CD4-positive, alpha-beta T cell (primary cell): ENCODE measurements around the gene ZCCHC10. TPM values are rescaled to one million over a fixed set of nuclear protein-coding genes. Genes with fewer than 3 reads are reported as not detected.

Source experiments
- ATAC-seq: fragments of 200-7000 bp; cut with Tn5 transposase; one replicate; pipeline ENCODE4 v1.10.0; 2022; ENCODE audit warnings: mild to moderate bottlenecking; ENCODE audit not compliant: poor library complexity
- CTCF ChIA-PET: fragments of 350-600 bp; sonication (Branson Sonifier 250); formaldehyde crosslinking; loops from one replicate; lab custom pipeline; 2021; ENCODE audit warnings: antibody characterized with exemption, inconsistent platforms; lab: Charles Lee
- POLR2A ChIA-PET: fragments of 350-600 bp; sonication (Branson Sonifier 250); formaldehyde crosslinking; loops from one replicate; lab custom pipeline; 2021; ENCODE audit warnings: antibody characterized with exemption, inconsistent platforms; lab: Charles Lee
- DNase-seq, 14 experiments: peaks; one replicate each; pipeline ENCODE4 v3.0.0-alpha.2; 2013 to 2020; ENCODE audit warnings: mixed read lengths in 2 of 14
- H3K27ac ChIP-seq, 2 donors: one replicate each; pipeline versions ENCODE4 v1.5.1 to v1.7.0; 2013; ENCODE audit warnings: low read length in 2 of 2, low read depth in 1 of 2, mild to moderate bottlenecking in 1 of 2
- H3K27me3 ChIP-seq, 2 experiments: 1 replicate in 1 of 2; 2 replicates in 1 of 2; pipeline versions ENCODE4 v1.6.1 to v1.7.0; 2013; ENCODE audit warnings: low read length in 2 of 2, control low read depth in 1 of 2, mild to moderate bottlenecking in 1 of 2, moderate library complexity in 1 of 2; ENCODE audit not compliant: insufficient read depth in 2 of 2, control insufficient read depth in 1 of 2
- H3K36me3 ChIP-seq: one replicate; pipeline ENCODE4 v1.6.1; 2013; ENCODE audit warnings: low read length, control low read depth; ENCODE audit not compliant: insufficient read depth
- H3K4me1 ChIP-seq: one replicate; pipeline ENCODE4 v1.6.1; 2013; ENCODE audit warnings: low read length, control low read depth; ENCODE audit not compliant: insufficient read depth
- H3K4me3 ChIP-seq: one replicate; pipeline ENCODE4 v1.5.1; 2013; ENCODE audit warnings: mild to moderate bottlenecking, low read length, moderate library complexity
- H3K9me3 ChIP-seq, 2 experiments: 1 replicate in 1 of 2; 2 replicates in 1 of 2; pipeline versions ENCODE4 v1.6.1 to v1.7.0; 2013; ENCODE audit warnings: low read length in 2 of 2, mild to moderate bottlenecking in 2 of 2, control low read depth in 1 of 2, moderate library complexity in 1 of 2; ENCODE audit not compliant: control insufficient read depth in 1 of 2, insufficient read depth in 1 of 2
- H3K27ac Mint-ChIP-seq: one replicate; pipeline ENCODE4 v1.8.0; 2020; ENCODE audit warnings: mixed read lengths
- H3K27me3 Mint-ChIP-seq: one replicate; pipeline ENCODE4 v1.8.0; 2021; ENCODE audit warnings: mixed read lengths
- H3K36me3 Mint-ChIP-seq: one replicate; pipeline ENCODE4 v1.8.0; 2021; ENCODE audit warnings: low read depth, mixed read lengths
- H3K4me1 Mint-ChIP-seq: one replicate; pipeline ENCODE4 v1.8.0; 2021; ENCODE audit warnings: low read depth, mixed read lengths
- H3K4me3 Mint-ChIP-seq: one replicate; pipeline ENCODE4 v1.8.0; 2020; ENCODE audit warnings: mild to moderate bottlenecking, mixed read lengths
- H3K9me3 Mint-ChIP-seq: one replicate; pipeline ENCODE4 v1.8.0; 2020; ENCODE audit warnings: mixed read lengths
- intact Hi-C, 2 experiments: fragments of 100-400 bp; cut with DNase I in 1 of 2; cut with micrococcal nuclease in 1 of 2; formaldehyde crosslinking; loops; one replicate each; pipeline versions ENCODE4 v1.15.1 to v1.9.0; 2023 to 2025; cut with DNase I, micrococcal nuclease
- polyA plus RNA-seq, 2 donors: library from polyadenylated mRNA; unstranded; fragments of 120-200 nt; gene quantifications; one replicate each; pipeline ENCODE4 v1.2.1, GENCODE V29; 2013
- total RNA-seq, 174 experiments: library from RNA in 2 of 174; stranded (reverse) in 2 of 174; gene quantifications; one replicate each; pipeline ENCODE4 v1.2.3 and lab custom pipeline; 2021 to 2026
- TF ChIP-seq, protein P1 (sequence below): fragments of 200-600 bp; IDR thresholded peaks from one replicate; pipeline ENCODE4 v1.8.0; 2022; ENCODE audit warnings: antibody characterized with exemption, mild to moderate bottlenecking

Gene ZCCHC10
- 10 to 100 TPM; 17.7 to 20.1 TPM for total RNA-seq
- 19.0 TPM for polyA plus RNA-seq (2013, experiment 1 of 2)
- 22.2 TPM for polyA plus RNA-seq (2013, experiment 2 of 2)
- total RNA-seq (lab: John Stamatoyannopoulos, UW): 13.7 to 45.7 (median 27.7) reads per million in 172 experiments

DNA sequence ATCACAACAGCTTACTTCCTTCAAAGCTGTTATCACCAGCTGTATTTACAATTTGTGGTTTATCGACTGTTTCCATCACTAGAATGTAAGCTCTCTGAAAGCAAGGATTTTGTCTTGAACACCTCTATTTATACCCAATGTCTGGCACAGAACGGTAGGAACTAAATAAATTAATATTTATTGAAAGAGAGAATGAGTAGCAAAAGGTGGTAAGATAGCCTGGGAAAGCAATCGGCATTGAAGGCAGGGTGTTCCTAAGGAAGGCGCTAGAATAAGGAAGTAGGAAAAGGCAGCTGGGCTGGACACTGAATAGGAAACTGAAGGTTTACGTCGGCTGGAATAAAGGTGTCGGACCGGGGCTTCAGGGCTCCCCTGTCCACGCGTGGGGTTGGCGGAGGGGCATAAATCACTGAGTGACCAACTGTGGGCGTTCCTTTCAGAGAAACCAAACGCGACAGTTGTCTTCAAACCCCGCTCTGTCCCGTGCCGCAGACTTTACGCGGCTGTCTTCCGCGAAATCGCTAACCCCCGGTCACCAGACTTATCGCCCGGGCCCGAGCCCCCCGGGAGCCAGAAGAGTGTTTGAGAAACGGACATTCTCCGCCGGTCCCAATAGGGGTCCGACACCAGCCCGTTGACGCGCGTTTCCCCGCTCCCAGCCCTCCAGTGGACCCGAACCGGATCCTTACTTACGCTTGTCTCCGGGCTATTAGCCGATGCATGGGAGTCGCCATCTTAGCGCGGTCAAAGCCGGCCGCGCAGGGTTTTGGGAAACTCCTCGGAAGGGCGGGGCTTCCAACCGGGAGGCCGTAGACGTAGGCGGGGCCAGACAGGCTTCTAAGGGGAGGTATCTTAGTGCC lies at the start of gene ZCCHC10:
TSS of gene ZCCHC10 (minus strand) at position 746 of the 860 bp plus-strand sequence. CDS start at position 734, 12 bp downstream.
- TF ChIP-seq, protein P1, sequence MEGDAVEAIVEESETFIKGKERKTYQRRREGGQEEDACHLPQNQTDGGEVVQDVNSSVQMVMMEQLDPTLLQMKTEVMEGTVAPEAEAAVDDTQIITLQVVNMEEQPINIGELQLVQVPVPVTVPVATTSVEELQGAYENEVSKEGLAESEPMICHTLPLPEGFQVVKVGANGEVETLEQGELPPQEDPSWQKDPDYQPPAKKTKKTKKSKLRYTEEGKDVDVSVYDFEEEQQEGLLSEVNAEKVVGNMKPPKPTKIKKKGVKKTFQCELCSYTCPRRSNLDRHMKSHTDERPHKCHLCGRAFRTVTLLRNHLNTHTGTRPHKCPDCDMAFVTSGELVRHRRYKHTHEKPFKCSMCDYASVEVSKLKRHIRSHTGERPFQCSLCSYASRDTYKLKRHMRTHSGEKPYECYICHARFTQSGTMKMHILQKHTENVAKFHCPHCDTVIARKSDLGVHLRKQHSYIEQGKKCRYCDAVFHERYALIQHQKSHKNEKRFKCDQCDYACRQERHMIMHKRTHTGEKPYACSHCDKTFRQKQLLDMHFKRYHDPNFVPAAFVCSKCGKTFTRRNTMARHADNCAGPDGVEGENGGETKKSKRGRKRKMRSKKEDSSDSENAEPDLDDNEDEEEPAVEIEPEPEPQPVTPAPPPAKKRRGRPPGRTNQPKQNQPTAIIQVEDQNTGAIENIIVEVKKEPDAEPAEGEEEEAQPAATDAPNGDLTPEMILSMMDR: no peak
- Mint-ChIP-seq H3K9me3 (no peaks in the 10 kb centered on the region), H3K4me3 (peak within 1 kb of the TSS; percentile 97), H3K4me1 (peaks cover 21% of the 10 kb centered on the region), H3K36me3 (peaks cover 31% of the 10 kb centered on the region), H3K27ac (peak within 1 kb of the TSS; percentile 92), H3K27me3 (no peaks in the 10 kb centered on the region)
- peak within 1 kb of the TSS; percentile 90 for H3K4me3 ChIP-seq
- intact Hi-C loops: loop anchor here (1.0 to 5.0 kb wide), 3 partner anchors 25 to 159 kb away; partner anchors contain the start of genes GDF9 (in 1 of the 2) and UQCRQ (in 1 of the 2)
- H3K27ac ChIP-seq: peak within 1 kb of the TSS; percentile 83 to 88
- peaks cover 14% of the 10 kb centered on the region for H3K4me1 ChIP-seq
- H3K27me3 ChIP-seq: no peaks in the 10 kb centered on the region
- ATAC-seq (peak; percentile 99), DNase-seq (peak; percentile 81 to 95 (median 88))
- H3K9me3 ChIP-seq: no peaks in the 10 kb centered on the region
- POLR2A ChIA-PET: interaction anchor here (0.6 to 3.5 kb wide), 4 partner anchors 9 to 63 kb away, joined by 3 to 33 read pairs (median 6); partner anchors contain the start of genes AFF4 and HSPA4
- peaks cover 4% of the 10 kb centered on the region for H3K36me3 ChIP-seq
- CTCF ChIA-PET: interaction anchor here (2.1 kb wide), 1 partner anchor 26 kb away, joined by 6 read pairs; the partner anchor contains the start of gene HSPA4

DNA sequence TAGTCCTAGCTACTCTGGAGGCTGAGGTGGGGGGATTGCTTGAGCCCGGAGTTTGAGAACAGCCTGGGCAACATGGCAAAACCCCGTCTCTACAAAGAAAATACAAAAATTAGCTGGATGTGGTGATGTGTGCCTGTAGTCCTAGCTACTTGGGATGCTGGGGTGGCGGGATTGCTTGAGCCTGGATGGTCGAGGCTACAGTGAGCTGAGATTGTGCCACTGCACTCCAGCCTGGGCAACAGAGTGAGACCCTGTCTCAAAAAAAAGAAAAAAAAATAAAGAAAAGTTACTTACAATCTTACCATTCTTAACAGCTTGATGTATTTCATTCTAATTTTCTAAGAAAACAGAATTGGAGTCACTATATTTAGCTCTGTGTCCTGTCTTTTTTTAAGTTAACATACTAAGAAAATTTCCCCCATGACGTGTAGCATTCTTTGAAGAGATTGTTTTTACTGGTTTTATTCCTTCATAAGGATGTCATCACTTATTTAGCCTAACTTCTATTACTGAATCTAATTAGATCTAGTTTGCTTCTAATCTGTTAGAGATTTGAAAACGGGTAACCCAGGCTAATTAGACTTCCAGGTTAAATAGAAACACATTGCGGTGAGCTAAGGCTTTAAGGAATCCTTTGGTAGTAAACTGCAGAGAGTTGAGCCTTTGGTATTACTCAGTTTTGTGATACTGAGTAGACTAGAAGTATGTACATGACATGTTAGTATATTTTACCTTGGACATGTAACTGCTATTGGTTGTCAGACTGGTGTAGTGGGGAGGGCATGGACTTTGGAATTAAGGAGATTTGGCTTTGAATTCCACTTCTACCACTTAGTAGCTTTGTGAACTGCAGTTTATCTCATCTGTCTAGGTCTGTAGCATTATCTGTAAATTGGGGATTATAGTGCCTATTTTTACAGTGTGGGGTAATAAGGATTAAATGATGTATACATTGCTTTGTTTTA lies 49.5 kb upstream of the ZCCHC10 start:
- no peaks in the 10 kb centered on the region for H3K27me3 Mint-ChIP-seq

More for the DNA sequence above, 49.5 kb upstream of the ZCCHC10 start:
- ATAC-seq (no peak), DNase-seq (no peak)
- H3K27me3 ChIP-seq: no peaks in the 10 kb centered on the region
- peaks cover 24% of the 10 kb centered on the region for H3K4me1 Mint-ChIP-seq
- H3K36me3 ChIP-seq: peaks cover 62% of the 10 kb centered on the region
- CTCF ChIA-PET: no interaction called here
- peaks cover 86% of the 10 kb centered on the region for H3K36me3 Mint-ChIP-seq
- H3K4me3 ChIP-seq: no peak overlapping the region
- POLR2A ChIA-PET: interaction anchor here (0.9 to 1.5 kb wide), 2 partner anchors 24 to 51 kb away, joined by 3 to 6 read pairs; partner anchors contain the start of gene HSPA4
- peak overlapping the region; percentile 34 for H3K27ac Mint-ChIP-seq
- H3K4me1 ChIP-seq: no peaks in the 10 kb centered on the region
- H3K9me3 Mint-ChIP-seq: no peaks in the 10 kb centered on the region
- H3K9me3 ChIP-seq: no peaks in the 10 kb centered on the region
- H3K27ac ChIP-seq: no peak overlapping the region
- TF ChIP-seq, protein P1: no peak
- intact Hi-C loops: no loop called here
- H3K4me3 Mint-ChIP-seq: no peak overlapping the region
